ENCODE results near the gene NEDD4L.

DNA sequence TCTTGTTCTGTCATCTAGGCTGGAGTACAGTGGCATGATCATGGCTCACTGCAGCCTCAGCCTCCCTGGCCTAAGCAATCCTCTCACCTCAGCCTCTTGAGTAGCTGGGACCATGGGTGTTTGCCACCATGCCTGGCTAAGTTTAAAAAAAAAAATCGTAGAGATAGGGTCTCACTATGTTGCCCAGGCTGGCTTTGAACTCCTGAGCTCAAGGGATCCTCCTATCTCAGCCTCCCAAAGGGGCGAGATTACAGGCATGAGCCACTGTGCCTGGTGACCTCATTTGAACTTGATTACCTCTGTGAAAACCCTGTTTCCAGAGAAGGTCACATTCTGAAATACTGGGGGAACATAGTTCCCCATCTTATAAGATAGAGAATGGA is 190.3 kb downstream of the NEDD4L start:
- no peak for TF ChIP-seq POLR2A (IDR thresholded peaks at IDR 0.05)
- TF ChIP-seq CTCF (IDR thresholded peaks at IDR 0.05), result no peak

Data from adrenal gland (tissue), 5 donors.